Colon (tissue), 2 donors: ENCODE data around the gene ARRDC2.

Experiments
- FAIRE-seq: peaks from 2 replicates; lab custom pipeline; 2012; peaks lifted over from hg19 to GRCh38; lab: Jason Lieb, UNC
- donor health status: control.
- donor health status: control.

The ARRDC2 gene

DNA sequence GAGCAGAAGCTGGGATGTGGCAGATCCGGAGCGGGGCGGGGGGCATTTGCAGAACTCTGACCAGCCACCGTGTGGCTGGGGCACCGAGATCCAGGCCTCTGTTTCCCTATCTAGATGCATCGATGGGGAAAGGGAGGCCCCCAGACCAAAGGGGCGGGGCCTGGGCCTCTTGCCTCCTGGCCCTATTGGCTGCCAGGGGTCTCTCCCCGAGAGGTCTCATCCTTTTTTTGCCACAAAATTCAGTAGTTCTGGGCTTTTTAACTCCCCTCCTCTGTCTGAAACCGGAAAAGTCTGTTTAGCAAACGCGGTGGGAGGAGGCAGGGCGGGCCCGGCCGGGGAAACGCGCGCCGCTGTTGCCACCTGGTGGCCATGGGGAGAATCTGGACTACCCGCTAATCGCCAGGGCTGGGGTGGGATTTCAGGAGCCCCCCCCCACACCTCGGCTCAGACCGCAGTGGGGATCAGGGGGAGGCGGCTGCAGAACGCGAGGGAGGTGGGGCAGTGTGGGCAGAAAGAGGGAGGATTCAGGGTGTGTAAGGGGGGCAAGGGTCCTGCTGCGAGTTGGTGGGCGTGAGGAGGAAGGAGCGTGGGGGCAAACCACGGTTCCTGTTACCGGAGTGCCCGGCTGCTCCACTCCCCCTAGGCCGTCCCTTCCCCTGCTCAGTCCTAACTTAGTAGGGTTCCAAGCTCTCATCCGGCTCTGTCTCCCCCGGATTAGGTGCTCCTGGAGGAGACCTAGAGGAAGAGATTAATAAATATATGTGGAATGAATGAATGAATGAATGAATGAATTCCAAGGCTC is 50.4 kb downstream of the ARRDC2 start:
- no peak for FAIRE-seq

DNA sequence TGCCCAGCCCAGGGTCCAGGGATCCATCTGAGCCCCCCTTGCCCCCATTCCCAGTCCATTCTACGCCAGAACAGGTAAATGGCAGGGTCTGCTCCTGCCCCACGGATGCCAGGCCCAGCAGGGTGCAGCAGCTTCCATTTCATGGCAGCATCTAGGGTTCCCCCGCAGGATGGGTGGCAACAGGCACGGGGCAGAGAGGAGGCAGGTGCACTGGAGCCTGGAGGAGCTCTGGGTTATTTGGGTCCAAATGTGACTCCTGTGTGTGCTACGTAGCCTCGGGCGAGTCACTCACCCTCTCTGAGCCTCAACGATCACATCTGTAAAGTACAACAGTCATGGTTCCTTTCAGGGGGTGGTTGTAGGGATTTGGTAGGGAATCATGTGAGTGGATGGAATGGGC is 51.3 kb downstream of the ARRDC2 start:
- FAIRE-seq = no peak

DNA sequence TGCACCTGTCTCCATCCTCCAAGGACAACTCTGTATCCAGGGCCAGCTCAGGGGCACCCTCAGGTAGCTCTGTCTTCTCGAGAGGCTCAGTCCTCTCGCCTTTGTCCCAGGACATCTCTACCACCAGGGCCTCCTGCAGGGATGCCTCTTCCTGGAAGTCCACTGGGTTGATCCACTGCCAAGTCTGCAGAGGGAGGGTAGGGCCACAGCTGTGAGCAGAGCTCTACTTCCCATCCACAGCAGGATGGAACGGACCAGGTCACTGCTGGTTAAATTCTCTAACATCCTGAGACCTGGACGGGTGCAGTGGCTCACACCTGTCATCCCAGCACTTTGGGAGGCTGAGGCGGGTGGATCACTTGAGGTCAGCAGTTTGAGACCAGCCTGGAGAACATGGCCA is 51.9 kb downstream of the ARRDC2 start:
- no peak for FAIRE-seq

DNA sequence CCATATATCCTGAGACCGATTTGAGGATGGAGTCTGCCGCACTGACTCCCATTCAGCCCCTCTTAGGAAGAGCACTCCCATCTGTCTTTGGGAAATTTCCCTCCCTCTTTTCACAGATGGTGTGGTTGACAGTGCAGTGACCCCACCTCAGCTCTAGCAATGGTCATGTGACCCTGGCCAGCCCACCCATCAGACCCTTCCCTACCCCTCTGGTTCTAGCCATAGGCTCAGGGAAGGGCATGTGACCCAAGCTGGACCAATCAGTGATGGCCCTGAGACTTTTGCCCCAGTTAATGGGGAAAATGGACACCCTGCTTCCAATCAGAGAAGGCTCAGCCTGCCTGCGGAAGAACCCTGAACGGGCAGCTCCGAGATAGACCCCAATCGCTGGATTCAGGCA is 52.5 kb downstream of the ARRDC2 start:
- FAIRE-seq = no peak

DNA sequence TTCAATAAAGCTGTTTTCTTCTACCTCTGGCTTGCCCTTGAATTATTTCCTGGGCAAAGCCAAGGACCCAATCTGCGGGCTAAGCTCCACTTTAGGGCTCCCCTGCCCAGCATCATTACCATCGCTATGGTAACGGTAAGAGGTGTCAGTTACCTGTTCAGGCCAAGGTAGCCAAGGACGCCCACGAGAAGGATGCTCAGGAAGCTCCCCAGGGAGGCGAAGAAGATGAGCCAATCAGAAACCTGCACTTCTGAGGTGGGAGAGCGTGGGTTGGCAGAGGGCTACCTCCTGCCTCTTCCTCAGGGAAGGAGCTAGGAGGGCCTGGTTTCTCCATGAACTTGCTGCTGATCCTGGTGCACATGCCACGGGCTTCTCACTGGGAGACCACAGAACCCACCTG is 54.1 kb downstream of the ARRDC2 start:
- no peak for FAIRE-seq

DNA sequence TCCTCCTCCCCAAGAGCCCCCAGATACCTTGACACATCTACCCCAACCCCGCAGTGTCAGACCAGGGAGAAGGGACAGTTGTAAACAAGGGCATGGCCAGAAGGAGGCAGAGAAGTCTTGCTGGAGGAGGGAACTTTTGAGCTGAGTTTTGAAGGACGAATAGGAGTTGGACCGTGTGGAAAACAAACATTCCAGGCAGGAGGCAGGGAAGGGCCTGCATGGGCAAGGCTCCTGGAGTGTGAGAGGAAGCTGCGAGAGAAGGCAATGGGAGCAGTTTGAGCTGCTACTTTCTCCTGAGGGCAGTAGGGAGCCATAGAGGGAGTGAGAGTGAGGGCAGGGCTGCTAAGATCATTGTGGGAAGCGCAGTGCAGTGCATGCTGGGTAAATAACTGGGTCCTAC is 55.5 kb downstream of the ARRDC2 start:
- FAIRE-seq = no peak
